Subcutaneous abdominal adipose tissue (tissue), 5 donors: Measurements from ENCODE around the gene SDK2.
"Not testable (repeated sequence)": the region's sequence is repeated elsewhere in the genome, so short reads cannot be mapped to it uniquely, and the experiment has no call there.

Experiments
- H3K27ac ChIP-seq: one replicate; pipeline ENCODE4 v1.7.0; 2013; ENCODE audit warnings: low read depth, mild to moderate bottlenecking, inconsistent platforms, low read length, moderate library complexity
- H3K27me3 ChIP-seq, 5 donors: one replicate each; pipeline ENCODE4 v1.7.0; 2013; ENCODE audit warnings: low read length in 5 of 5, inconsistent platforms in 1 of 5; ENCODE audit not compliant: control insufficient read depth in 5 of 5, insufficient read depth in 4 of 5
- H3K36me3 ChIP-seq, 5 donors: one replicate each; pipeline ENCODE4 v1.7.0; 2013; ENCODE audit warnings: low read length in 5 of 5; ENCODE audit not compliant: control insufficient read depth in 5 of 5, insufficient read depth in 5 of 5
- H3K4me1 ChIP-seq, 5 donors: one replicate each; pipeline ENCODE4 v1.7.0; 2013; ENCODE audit warnings: low read length in 5 of 5, mild to moderate bottlenecking in 3 of 5, moderate library complexity in 1 of 5; ENCODE audit not compliant: control insufficient read depth in 5 of 5, insufficient read depth in 5 of 5
- H3K4me3 ChIP-seq, 5 donors: one replicate each; pipeline ENCODE4 v1.7.0; 2013; ENCODE audit warnings: low read length in 5 of 5, low read depth in 1 of 5
- H3K9ac ChIP-seq, 5 donors: one replicate each; pipeline ENCODE4 v1.7.0; 2013; ENCODE audit warnings: low read length in 5 of 5, mild to moderate bottlenecking in 4 of 5, moderate library complexity in 3 of 5
- H3K9me3 ChIP-seq, 5 donors: one replicate each; pipeline ENCODE4 v1.7.0; 2013; ENCODE audit warnings: low read length in 5 of 5; ENCODE audit not compliant: control insufficient read depth in 5 of 5
- donor health status: healthy.
- donor health status: healthy.
- donor health status: healthy.
- donor health status: healthy.
- donor health status: healthy.

The SDK2 gene

DNA sequence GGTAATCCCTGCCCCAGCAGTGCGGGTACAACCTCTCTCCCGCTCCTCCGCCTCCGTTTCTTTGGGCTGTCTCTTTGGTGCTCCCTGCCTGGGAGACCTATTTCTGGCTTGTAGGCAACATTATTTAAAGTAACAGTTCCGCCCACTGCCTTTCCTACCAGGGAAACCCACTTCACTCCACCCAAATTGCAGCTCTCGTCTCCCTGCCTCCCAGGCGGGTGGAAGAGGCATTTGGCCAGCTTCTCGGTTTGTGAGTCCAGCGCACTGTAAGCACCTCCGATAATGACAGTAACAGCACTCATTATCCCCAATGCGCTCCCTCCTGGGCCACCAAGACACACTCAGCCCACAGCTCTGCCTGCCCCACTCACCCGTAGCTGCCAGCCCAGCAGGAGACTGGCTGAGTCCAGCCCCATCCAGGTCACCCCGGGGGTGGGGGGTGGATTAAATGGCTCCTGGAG, 167.3 kb downstream of the SDK2 start:
- Histone ChIP-seq H3K9ac (no peak overlapping the region), H3K36me3 (no peaks in the 10 kb centered on the region), H3K27me3 (peaks cover 11 to 31% (median 18%) of the 10 kb centered on the region in 5 donors), H3K4me1 (peaks cover 0 to 3% (median 0%) of the 10 kb centered on the region in 5 donors), H3K27ac (no peak overlapping the region), H3K9me3 (no peaks in the 10 kb centered on the region), H3K4me3 (no peak overlapping the region)

GRCh38 chr17:73474370-73474988, 169.8 kb downstream of the SDK2 start:
- Histone ChIP-seq H3K36me3 (no peaks in the 10 kb centered on the region), H3K27ac (no peak overlapping the region)

DNA sequence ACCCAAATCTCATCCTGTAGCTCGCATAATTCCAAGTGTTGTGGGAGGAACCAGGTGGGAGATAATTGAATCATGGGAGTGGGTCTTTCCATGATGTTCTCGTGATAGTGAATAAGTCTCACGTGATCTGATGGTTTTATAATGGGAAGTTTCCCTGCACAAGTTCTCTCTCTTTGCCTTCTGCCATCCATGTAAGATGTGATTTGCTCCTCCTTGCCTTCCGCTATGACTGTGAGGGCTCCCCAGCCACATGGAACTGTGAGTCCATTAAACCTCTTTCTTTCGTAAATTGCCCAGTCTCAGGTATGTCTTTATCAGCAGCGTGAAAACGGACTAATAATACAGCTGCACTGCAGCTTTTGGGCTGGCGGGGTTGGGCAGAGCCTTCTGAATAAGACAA, 171.5 kb downstream of the SDK2 start:
- H3K27ac ChIP-seq, H3K4me1 ChIP-seq, H3K9ac ChIP-seq, H3K36me3 ChIP-seq, H3K4me3 ChIP-seq, H3K9me3 ChIP-seq: not testable (repeated sequence)
- H3K27me3 ChIP-seq: peaks cover 10 to 27% (median 17%) of the 10 kb centered on the region in 5 donors

More at GRCh38 chr17:73474370-73474988, 169.8 kb downstream of the SDK2 start:
- H3K9ac ChIP-seq: no peak overlapping the region
- no peaks in the 10 kb centered on the region for H3K9me3 ChIP-seq
- H3K4me1 ChIP-seq: peaks cover 0 to 3% (median 0%) of the 10 kb centered on the region in 5 donors
- no peak overlapping the region for H3K4me3 ChIP-seq
- H3K27me3 ChIP-seq: peaks cover 11 to 27% (median 22%) of the 10 kb centered on the region in 5 donors

GRCh38 chr17:73471924-73472323, 172.3 kb downstream of the SDK2 start:
- peaks cover 3 to 24% (median 14%) of the 10 kb centered on the region in 5 donors for H3K27me3 ChIP-seq

GRCh38 chr17:73470316-73470826, 173.9 kb downstream of the SDK2 start:
- H3K4me3 ChIP-seq: no peak overlapping the region
- H3K27ac ChIP-seq: no peak overlapping the region
- H3K9ac ChIP-seq: no peak overlapping the region

More at GRCh38 chr17:73471924-73472323, 172.3 kb downstream of the SDK2 start:
- no peak overlapping the region for H3K27ac ChIP-seq
- H3K9ac ChIP-seq: no peak overlapping the region
- no peaks in the 10 kb centered on the region for H3K9me3 ChIP-seq
- H3K4me3 ChIP-seq: no peak overlapping the region
- H3K36me3 ChIP-seq: no peaks in the 10 kb centered on the region
- peaks cover 0 to 3% (median 0%) of the 10 kb centered on the region in 5 donors for H3K4me1 ChIP-seq

GRCh38 chr17:73469311-73469710, 174.9 kb downstream of the SDK2 start:
- no peak overlapping the region for H3K27ac ChIP-seq
- H3K4me3 ChIP-seq: no peak overlapping the region
- H3K9me3 ChIP-seq: no peaks in the 10 kb centered on the region
- H3K36me3 ChIP-seq: no peaks in the 10 kb centered on the region
- H3K4me1 ChIP-seq: peaks cover 0 to 2% (median 0%) of the 10 kb centered on the region in 5 donors
- no peak overlapping the region for H3K9ac ChIP-seq
- peaks cover 5 to 19% (median 16%) of the 10 kb centered on the region in 5 donors for H3K27me3 ChIP-seq

More at GRCh38 chr17:73470316-73470826, 173.9 kb downstream of the SDK2 start:
- no peaks in the 10 kb centered on the region for H3K36me3 ChIP-seq
- peaks cover 0 to 3% (median 0%) of the 10 kb centered on the region in 5 donors for H3K4me1 ChIP-seq
- H3K9me3 ChIP-seq: no peaks in the 10 kb centered on the region
- peaks cover 5 to 26% (median 17%) of the 10 kb centered on the region in 5 donors for H3K27me3 ChIP-seq

DNA sequence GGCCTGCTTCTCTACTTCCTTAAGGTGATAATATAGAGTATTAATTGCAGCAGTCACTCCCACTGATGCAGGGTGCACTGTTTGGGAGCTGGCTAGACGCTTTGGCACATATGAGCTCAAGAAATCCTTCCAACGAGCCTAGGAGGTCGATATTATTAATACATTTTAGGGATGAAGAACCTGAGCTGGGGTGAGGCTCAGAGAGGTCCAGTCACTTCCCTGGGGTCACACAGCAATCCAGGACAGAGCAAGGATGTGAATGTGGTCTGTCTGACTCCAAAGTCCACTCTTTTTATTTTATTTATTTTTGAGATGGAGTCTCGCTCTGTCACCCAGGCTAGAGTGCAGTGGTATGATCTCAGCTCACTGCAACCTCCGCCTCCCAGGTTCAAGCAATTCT, 176.0 kb downstream of the SDK2 start:
- Histone ChIP-seq H3K4me3 (no peak overlapping the region), H3K27me3 (peaks cover 4 to 17% (median 16%) of the 10 kb centered on the region in 5 donors), H3K4me1 (no peaks in the 10 kb centered on the region), H3K9ac (no peak overlapping the region), H3K9me3 (no peaks in the 10 kb centered on the region), H3K36me3 (no peaks in the 10 kb centered on the region), H3K27ac (no peak overlapping the region)

GRCh38 chr17:73467651-73468050, 176.6 kb downstream of the SDK2 start:
- no peaks in the 10 kb centered on the region for H3K4me1 ChIP-seq
- no peak overlapping the region for H3K9ac ChIP-seq
- no peaks in the 10 kb centered on the region for H3K36me3 ChIP-seq
- H3K27ac ChIP-seq: no peak overlapping the region
- H3K4me3 ChIP-seq: no peak overlapping the region
- no peaks in the 10 kb centered on the region for H3K9me3 ChIP-seq
- peaks cover 4 to 17% (median 15%) of the 10 kb centered on the region in 5 donors for H3K27me3 ChIP-seq

GRCh38 chr17:73466704-73467433, 177.4 kb downstream of the SDK2 start:
- no peaks in the 10 kb centered on the region for H3K4me1 ChIP-seq
- no peaks in the 10 kb centered on the region for H3K9me3 ChIP-seq
- peaks cover 4 to 17% (median 15%) of the 10 kb centered on the region in 5 donors for H3K27me3 ChIP-seq
- H3K9ac ChIP-seq: no peak overlapping the region
- no peak overlapping the region for H3K4me3 ChIP-seq
- H3K27ac ChIP-seq: no peak overlapping the region
- H3K36me3 ChIP-seq: no peaks in the 10 kb centered on the region

DNA sequence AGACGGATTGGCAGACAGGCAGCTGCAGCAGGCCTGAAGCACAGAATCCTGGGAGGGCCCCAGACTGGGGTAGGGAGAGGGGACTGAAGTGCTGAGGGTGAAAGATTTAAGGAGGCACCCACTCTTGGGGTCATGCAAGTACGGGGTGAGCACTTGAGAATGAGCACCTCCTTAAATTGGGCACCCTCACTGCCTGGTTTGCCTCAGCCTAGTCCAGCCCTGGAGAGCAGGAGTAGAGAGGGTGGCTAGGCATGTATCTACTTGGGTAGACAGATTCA, 178.4 kb downstream of the SDK2 start:
- Histone ChIP-seq H3K4me3 (no peak overlapping the region), H3K9ac (no peak overlapping the region), H3K27ac (no peak overlapping the region), H3K4me1 (no peaks in the 10 kb centered on the region), H3K36me3 (no peaks in the 10 kb centered on the region), H3K9me3 (peaks cover 0 to 3% (median under 1%) of the 10 kb centered on the region in 5 donors), H3K27me3 (peaks cover 4 to 17% (median 15%) of the 10 kb centered on the region in 5 donors)
